NCI-H1092 (cell line): ENCODE measurements around the gene MACO1.
A peak's percentile ranks its signal among the peaks of the same experiment; 100 is the strongest.
"Not testable (repeated sequence)": the region's sequence is repeated elsewhere in the genome, so short reads cannot be mapped to it uniquely, and the experiment has no call there.

Experiments used
- DNase-seq: peaks from one replicate; lab custom pipeline; 2025; lab: John Stamatoyannopoulos, UW

The MACO1 gene

DNA sequence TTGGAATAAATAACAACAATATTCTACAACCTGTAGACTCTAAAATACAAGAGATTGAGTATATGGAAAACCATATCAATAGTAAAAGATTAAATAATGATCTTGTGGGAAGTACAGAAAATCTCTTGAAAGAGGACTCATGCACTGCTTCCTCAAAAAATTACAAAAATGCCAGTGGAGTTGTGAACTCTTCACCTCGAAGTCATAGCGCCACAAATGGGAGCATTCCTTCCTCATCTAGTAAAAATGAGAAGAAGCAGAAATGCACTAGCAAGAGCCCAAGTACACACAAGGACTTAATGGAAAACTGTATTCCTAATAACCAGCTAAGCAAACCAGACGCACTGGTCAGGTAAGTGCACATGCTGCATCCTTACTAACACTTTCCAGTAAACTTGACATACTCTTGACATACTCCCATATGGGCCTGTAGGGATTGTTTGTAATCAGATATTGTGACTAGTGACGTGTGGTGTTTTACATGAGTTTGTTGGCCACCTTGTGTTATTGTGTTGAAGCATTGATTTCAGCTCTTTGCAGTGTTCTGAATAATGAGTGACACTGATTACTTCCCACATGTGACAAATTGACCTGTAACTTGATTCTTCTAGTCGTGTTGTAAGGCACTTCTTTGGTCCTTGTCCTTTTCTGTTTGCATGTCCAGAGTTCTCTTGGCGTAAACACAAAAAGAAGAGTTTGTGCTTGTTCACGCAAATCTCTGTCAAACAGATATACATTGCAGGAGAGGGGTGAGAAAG is 28.0 kb downstream of the MACO1 start:
- DNase-seq, result no peak

GRCh38 chr1:25460020-25460419 is 29.3 kb downstream of the MACO1 start:
- DNase-seq, result no peak

- not testable (repeated sequence) for DNase-seq
These were observed 30.1 kb downstream of the MACO1 start for GRCh38 chr1:25460816-25461215.

DNA sequence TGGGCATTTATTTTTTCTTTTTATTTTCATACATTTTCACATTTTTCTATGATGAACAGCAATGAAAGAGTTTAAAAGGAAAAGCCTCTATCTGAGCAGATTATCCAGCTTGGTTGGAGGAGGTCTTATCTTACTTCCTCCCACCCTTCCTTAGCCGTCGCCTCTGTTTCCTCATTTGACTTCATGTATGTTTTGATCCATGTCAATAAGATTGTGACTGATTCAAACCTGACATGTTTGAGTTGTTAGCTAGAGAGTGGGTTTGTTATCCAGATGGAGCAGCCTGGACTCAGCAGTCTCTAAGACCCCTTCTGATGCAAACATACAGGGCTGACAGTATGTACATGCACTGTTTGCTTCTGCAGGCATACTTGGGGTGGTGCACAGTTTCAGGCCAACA is 31.2 kb downstream of the MACO1 start:
- DNase-seq, result no peak

DNA sequence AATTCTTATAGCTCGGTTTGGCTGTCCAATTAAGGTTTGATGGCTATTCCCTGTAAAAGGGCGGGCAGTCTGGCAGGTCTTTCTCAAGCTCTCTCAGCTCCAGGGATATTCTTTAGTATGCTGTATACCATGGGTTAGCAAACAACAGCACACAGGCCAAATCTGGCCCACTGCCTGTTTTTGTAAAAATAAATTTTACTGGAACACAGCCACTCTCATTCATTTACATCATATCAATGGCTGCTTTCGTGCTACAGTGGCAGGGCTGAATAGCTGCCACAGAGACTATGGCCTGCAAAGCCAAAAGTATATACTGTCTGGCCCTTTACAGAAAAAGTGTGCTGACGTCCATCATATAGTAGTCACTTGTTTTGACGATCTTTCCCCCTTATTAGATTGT is 32.0 kb downstream of the MACO1 start:
- DNase-seq, result peak; percentile 27

DNA sequence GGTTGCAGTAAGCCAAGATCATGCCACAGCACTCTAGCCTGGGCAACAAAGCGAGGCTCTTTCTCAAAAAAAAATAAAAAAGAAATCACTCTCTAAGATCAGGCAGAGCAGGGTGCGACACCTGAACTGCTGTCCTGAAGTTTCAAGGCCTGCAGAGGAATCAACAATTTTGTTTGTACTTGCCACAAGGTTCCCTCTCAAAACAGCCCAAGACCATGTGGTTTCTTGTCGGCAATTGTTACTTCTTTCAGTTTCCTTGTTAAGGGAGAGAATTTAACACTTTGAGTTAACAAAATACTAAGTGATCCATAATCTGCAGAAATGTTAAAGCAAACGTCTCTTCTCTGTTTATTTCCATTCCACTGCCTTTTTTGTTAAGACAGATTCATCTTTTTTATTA is 36.5 kb downstream of the MACO1 start:
- DNase-seq, result no peak

GRCh38 chr1:25467616-25468015 is 36.9 kb downstream of the MACO1 start:
- no peak for DNase-seq

DNA sequence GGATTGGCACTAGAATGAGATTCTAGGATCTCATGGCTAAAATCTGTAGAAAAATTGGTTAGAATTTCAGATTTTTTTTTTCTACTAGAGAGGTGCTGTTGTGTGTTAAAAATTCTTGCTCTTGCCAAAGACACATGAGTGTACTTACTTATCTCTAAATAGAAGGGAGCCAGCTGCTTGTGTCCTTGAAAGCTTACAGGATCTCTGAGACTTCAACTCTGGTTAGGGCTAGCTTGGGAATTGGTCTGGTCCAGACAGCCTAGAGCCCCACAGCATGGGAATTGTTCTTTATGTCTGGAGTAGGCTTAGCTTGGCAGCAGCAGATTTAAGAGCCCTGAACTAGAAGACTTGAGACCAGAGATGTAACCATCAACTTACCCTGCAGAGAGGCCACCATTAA is 37.3 kb downstream of the MACO1 start:
- no peak for DNase-seq

DNA sequence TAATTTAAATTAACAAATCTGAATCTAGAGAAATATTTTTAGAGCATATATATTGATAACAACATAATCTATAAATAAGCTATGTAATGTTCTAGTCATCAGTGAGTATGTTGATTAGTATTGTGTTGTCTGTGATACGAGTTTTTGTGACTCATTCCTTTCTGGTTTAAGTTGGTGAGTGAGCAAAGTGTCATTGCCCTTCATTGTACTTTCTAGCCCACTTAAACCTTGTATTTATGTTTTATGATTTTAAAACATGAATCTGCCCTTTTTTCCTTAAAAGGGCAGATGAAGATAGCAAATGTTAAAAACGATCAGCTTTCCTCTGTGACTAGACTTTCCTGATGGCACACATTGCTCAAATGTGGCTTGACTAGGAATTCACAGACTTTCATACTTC is 38.5 kb downstream of the MACO1 start:
- no peak for DNase-seq

DNA sequence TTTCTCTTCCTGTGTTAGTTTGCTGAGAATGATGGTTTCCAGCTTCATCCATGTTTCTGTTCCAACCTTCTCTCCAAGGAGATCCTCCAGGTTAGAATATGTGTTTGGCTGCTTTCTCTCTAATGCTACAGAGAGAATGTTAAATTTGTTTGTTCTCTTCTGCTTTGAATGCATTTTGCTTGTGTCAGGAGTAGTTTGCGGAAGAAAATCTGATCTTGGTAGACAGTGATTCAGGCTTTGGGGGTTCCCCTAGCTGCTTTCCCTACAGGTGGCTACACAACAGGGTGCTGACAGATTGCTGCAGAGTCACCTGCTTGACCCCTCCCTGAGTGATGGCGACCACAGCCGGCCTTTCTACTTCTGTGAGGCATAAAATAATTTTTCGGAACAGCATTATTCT is 41.8 kb downstream of the MACO1 start:
- no peak for DNase-seq

- no peak for DNase-seq
These were observed 43.0 kb downstream of the MACO1 start for GRCh38 chr1:25473653-25474225.

DNA sequence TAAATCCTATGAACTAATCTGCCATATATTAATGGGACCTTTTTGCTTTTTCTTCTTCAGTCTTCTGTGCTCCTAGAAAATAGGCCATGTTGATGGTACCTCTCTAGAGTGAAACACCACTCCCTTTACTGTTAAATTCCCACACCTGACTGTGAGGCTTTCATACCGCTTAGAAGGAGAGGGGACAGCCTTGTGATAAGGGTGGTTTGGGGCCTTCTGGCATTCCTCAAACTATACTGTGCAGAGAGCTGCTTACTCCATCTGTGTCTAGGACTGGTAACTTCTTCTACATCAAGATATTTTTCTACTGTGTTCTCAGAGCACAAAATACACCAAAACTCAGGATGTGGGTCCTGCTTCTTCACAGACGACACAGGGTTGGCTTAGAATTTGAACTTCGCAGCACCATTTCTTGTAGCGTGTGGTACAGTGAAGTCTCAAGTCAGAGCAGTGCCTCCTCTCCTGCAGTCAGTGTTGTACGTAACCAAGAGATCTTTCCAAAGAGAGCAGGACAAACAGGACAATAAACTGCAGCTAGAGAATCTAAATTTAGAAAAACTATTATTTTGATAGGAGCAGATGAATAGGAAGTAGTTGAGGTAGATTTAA is 43.8 kb downstream of the MACO1 start:
- no peak for DNase-seq

- DNase-seq, result no peak
These were observed 45.7 kb downstream of the MACO1 start for GRCh38 chr1:25476186-25477097.

DNA sequence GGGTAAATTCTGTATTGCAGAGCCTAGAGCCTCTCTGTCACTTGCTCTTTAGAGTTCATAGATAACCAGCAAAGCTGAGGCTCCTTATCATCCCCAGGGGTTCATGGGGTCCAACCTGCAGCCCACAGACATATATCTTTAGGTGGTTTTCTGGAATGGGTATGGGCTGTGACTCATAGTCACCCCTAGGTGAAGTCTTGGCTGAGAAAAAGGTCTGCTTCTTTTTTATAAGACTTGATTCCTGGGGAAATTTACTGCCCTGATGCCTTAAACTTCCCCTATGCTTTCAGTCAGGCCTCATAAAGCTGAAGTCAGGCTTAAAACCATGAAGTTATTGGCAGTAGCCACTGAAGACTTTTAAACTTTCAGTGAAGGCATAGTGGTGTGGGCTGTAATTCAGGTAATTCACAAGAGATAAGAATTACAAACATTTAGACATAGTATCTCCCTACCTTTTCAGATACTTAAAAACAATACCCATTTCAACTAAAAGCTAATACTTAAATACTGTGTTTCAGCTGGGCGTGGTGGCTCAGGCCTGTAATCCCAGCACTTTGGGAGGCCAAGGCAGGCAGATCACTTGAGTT is 46.8 kb downstream of the MACO1 start:
- no peak for DNase-seq

- no peak for DNase-seq
These were observed 47.9 kb downstream of the MACO1 start for GRCh38 chr1:25478633-25479032.

DNA sequence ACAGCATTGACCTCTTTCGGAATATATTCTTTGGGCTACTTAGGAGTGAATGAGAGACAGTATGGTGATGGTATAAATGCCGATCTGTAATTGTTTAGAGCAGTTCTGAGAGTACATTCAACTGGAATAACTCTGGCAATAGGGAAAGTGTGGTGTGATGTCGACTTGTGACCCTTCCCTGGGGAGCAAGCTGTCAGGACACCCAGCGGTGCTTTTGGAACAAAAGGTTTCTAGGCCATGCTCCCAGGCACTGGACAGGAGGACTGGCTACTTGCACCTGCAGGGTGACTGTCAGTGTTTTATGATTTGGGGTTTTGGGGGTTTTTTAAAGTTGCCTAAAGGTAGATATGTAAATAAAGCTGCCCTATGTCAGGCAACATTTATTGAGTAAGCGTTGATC is 50.9 kb downstream of the MACO1 start:
- no peak for DNase-seq

- no peak for DNase-seq
These were observed 51.5 kb downstream of the MACO1 start for GRCh38 chr1:25482211-25482610.

DNA sequence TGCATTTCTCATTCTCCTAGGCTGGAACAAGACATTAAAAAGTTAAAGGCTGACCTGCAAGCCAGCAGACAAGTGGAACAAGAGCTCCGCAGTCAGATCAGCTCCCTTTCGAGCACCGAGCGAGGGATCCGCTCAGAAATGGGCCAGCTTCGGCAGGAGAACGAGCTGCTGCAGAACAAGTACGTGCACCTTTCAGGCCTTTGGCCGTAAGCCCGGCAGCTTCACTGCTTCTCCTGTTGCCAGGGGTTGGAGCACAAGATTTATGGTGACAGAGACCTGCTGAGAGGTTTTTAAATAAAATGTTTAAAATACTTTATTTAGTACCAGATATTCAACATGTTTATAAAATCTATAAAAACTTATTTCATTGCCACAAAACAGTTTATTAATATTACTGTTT is 53.4 kb downstream of the MACO1 start:
- peak; percentile 54 for DNase-seq

DNA sequence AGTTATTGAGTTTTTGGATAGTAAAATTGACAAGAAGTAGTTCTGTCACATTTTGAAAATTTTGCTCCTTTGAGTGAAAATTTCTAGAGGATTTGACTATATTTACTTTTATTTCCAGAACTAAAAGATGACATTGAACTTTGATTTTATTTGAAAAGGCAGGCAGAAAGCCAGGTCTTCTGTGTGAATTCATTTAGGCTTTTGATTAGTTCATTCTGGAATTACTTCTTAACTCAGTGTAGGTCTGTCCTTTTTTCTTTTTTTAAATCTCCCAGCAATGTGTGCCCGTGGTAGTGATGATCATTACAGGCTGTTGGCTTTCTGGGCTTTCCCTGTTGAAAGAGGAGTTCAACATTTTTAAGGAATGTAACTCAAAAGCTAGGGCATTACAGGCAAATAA is 53.8 kb downstream of the MACO1 start:
- no peak for DNase-seq

DNA sequence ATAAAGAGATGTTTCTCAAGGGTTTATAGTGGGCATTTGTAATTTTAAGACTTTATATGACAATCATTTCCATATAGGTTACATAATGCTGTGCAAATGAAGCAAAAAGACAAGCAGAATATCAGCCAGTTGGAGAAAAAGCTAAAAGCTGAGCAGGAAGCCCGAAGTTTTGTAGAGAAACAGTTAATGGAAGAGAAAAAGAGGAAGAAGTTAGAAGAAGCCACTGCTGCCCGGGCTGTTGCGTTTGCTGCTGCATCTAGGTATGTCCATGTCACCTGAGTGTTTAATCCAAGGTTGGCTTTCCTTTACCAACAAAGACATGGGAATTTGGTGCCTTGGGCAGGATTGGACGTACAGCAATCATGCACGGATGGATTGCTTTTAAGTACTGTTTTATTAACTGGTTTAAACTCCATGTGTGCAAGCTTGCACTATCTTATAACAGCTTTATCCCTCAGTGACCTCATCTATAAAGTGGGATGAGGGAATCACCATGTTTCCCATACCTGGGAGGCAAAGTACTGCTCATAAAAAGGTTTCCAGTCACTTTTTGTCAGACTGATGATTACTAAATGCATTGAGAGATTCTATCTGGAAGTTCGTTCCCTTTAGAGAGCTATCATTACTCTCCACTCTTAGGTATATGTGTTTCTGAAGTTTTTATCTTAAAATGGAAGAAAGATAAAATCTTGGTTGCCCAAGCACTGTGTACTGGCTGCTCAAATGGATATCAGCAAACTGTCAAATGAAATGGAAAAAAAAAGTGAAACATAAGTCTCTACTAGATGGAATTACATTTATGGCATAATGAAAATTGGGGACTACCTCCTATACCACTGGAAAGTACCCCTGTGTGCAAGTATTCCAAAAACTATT is 55.1 kb downstream of the MACO1 start:
- DNase-seq, result no peak

DNA sequence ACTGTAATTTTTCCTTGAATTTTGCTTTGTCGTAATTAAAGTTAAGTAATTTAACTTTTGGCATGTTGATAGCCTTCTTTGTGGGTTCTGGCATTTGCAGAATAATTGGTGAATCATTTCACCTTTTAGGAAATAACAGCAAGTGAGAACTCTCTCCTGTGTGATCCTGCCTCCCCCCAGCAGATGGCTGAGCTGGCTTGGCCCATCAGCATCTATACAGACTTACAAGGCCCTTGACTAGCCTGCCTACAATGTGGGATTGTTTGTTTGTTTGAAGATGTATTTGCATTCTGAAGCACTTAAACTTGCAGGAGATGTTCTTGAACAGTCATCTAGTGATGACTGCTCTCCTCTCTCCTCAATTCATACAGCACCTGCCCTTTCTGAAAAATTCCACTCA is 55.9 kb downstream of the MACO1 start:
- DNase-seq, result no peak
